Cortex of kidney (tissue), 1 donor: ENCODE results near the gene IGSF8.
"Not testable (repeated sequence)": the region's sequence is repeated elsewhere in the genome, so short reads cannot be mapped to it uniquely, and the experiment has no call there.

Source experiments
- DNase-seq: peaks from one replicate; lab custom pipeline; 2025; lab: John Stamatoyannopoulos, UW

IGSF8 gene

GRCh38 chr1:160127381-160127780 lies 29.0 kb upstream of the IGSF8 start:
- no peak for DNase-seq

DNA sequence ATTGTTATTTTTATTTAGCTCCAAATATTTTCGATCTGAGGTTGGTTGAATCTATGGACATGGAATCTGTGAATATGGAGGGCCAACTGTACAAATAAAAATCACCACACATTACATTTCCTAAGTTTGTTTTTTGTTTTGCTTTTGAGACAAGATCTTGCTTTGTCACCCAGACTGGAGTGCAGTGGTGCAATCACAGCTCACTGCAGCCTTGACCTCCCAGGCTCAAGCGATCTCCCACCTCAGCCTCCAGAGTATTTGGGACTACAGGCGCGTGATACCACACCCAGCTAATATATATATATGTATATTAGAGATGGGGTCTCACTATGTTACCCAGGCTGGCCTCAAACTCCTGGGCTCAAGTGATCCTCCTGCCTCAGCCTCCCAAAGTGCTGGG lies 27.9 kb upstream of the IGSF8 start:
- not testable (repeated sequence) for DNase-seq

GRCh38 chr1:160125746-160126145 lies 27.3 kb upstream of the IGSF8 start:
- no peak for DNase-seq

- DNase-seq, result no peak
Observed at GRCh38 chr1:160124705-160125478, 26.5 kb upstream of the IGSF8 start.

DNA sequence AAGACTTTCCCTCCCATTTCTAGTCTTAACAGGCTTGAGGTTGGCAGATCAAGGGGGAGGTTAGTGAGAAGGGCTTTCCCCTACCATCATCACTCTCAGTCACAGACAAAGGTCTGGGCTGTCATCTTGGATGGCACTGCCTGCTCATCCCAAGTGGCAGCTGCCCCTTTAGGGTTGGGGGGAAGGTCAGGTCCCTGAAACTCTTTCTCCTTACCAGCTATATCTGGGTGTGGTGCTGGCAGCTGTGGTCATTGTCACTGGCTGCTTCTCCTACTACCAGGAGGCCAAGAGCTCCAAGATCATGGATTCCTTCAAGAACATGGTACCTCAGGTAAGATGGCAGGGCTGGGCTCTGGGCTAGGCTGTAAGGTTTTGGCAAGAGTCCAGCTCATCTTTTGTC lies 25.3 kb upstream of the IGSF8 start:
- DNase-seq, result no peak

GRCh38 chr1:160122978-160123495 lies 24.6 kb upstream of the IGSF8 start:
- no peak for DNase-seq

GRCh38 chr1:160121388-160121787 lies 23.0 kb upstream of the IGSF8 start:
- no peak for DNase-seq

- DNase-seq, result no peak
Observed at GRCh38 chr1:160120797-160121196, 22.4 kb upstream of the IGSF8 start.

GRCh38 chr1:160118928-160119327 lies 20.5 kb upstream of the IGSF8 start:
- DNase-seq, result no peak

DNA sequence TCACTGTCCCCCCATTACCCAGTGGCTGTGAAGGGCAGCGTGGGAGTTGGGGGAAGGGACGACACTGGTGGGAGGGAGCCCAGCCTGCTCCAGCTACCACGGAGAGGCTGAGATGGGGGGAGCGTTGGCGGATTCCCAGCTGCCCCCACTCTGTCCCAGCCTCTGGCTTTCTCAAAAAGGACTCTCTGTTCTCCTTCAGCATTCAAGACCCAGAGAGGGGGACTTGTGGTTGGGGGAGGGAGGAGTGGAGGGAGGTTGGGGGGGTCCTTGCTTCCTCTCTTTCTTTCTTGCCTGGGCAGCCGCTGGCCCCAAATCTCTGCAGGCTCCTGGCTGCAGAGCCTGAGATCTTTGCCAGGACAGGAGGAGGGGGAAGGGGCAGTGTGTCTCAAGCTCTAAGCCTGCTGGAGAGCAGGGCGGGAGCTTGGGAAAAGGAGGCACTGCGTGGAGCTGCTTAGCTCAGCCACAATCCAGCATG lies 19.3 kb upstream of the IGSF8 start:
- DNase-seq, result no peak

DNA sequence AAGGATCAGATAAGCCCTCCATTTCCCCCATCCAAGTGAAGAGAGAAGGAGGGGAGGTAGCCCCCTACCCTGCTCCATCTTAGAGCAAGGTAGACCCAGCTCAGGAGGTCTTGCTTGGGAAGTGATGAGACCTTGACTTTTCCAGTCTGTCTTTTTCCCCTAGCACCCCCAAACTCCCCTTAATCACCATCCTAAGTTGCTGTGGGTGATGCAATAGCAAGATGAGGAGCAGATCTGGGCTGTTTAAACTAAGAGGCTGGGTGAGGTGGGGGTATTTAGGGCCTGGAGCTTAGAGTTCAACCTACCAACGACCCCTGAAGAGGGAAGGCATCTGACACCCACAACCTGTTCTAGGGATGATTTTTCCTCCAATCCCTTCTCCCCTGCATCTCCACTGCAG lies 18.9 kb upstream of the IGSF8 start:
- no peak for DNase-seq

GRCh38 chr1:160116283-160117147 lies 18.1 kb upstream of the IGSF8 start:
- DNase-seq, result no peak

DNA sequence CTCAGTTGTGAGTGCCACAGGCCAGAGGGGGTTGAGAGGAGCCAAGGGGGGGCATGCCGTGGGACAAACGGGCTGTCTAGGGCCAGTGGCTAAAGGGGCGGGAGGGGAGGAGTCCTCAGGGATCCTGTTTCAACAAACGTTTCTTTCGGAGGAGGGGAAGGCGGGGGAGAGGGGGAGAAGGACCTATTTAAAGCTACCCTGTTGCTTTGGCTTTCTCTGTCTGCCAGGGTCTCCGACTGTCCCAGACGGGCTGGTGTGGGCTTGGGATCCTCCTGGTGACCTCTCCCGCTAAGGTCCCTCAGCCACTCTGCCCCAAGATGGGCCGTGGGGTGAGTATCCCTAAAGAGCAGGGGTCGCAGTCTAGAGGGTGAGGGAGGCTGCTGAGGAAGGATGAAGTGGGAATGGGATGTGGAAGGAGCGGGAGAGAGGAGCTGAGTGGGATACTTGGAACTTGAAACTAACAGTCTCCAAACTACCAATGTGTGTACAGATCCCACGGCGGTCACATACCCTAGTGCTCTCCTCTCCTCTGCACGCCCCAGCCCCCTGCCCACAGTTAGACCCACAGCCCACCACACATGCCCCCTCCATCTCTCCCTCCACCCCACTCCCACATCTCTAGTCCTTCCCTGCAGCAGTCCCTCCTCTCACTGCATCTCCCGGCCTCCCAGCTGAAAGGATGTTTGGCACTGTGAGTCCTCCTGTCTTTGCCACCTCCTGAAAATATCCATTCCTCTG lies 17.3 kb upstream of the IGSF8 start, which contains the start of gene ATP1A2:
ATP1A2 (plus strand) TSS at position 215 of the 738 bp plus-strand sequence; CDS start at position 318, 103 bp downstream.
- DNase-seq, result no peak

GRCh38 chr1:160114085-160114484 lies 15.7 kb upstream of the IGSF8 start:
- no peak for DNase-seq

GRCh38 chr1:160113407-160113806 lies 15.0 kb upstream of the IGSF8 start:
- no peak for DNase-seq

DNA sequence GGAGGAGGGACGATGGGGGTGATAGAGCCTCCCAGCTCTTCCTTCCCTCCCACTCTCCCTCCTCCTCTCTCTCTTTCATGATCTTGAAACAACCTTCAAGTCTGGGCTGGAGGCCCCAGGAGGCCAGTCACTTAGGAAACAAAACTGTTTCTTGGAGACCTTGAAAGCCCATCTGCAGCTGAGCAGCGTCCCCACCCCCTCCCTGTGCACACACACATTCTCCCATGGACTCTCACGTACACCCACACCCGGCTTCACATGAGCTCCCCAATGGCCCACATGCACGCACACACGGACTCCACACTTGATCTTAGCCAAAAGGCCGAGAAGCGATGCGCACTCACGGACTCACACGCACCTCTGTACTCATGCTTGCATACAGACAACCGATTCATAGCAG lies 13.9 kb upstream of the IGSF8 start:
- DNase-seq, result no peak

GRCh38 chr1:160111462-160111861 lies 13.0 kb upstream of the IGSF8 start:
- not testable (repeated sequence) for DNase-seq

DNA sequence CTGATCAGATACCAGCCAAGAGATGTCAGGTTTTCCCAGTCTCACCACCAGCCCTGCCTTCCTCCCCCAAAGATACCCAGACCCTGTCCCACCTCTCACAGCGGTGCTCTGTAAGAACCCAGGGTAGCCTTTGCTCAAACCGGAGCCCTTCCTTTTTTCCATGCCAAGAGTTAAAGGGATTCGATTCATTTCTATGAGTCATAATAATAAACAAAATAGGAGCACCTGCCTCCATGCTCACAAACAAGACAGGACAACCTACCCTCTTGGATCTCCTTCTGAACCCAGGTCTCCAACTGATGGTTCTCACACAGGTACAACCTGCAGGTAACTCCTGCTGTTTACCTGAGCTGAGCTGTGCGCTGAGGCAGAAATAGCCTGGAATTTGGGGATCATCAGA lies 11.3 kb upstream of the IGSF8 start:
- no peak for DNase-seq

DNA sequence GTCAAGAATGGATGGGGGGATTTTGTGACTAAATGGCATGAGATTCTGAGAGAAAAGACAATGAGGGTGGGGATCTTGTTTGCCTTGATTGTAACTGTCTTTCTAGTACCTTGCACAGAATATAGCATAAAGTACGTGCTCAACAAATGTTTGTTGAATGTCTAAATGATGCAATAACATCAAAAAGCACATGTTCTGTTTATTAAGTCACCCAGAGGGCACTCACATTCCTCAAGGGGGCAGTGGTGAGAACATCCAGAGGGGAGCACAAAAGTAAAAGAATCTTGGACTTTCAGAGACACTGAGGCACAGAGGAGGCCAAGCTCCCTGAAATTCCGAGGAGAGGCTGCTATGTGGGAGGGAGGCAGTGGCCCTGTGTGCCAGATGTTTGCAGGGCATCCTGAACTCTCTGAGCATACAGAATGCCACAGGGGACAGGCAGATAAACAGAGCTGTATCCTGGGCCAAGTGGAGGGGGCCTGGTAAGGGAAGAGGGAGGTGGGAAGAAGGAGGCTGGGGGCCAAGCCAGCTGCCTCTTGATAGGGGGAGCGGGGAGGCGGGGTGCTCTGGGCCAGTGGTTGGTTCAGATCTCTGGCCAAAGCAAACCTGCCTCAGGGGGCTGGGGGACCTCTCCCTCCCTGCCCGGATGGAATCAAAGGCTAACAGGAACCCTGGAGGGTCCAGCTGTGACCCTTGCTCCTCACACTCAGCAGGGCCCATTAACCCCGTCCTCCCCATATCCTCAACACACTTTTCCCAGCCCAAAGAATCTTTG lies 10.7 kb upstream of the IGSF8 start:
- DNase-seq, result no peak

- no peak for DNase-seq
Observed at GRCh38 chr1:160107512-160107911, 9.1 kb upstream of the IGSF8 start.

GRCh38 chr1:160105155-160105554 lies 6.7 kb upstream of the IGSF8 start:
- no peak for DNase-seq
